RCC 7860 (cell line): ENCODE data around the gene CAPZA1.

Experiments
- DNase-seq: peaks from one replicate; pipeline ENCODE4 v3.0.0-alpha.2; 2015; ENCODE audit warnings: low spot score
- FAIRE-seq: peaks from 2 replicates; lab custom pipeline; 2012; peaks lifted over from hg19 to GRCh38; lab: Jason Lieb, UNC

The CAPZA1 gene

GRCh38 chr1:112698366-112699310, 79.0 kb downstream of the CAPZA1 start:
- DNase-seq, result no peak
- FAIRE-seq, result no peak

- no peak for FAIRE-seq
- DNase-seq, result no peak
These were observed 80.0 kb downstream of the CAPZA1 start for GRCh38 chr1:112699425-112700144.

- FAIRE-seq, result peak; percentile 69
These were observed 80.9 kb downstream of the CAPZA1 start for GRCh38 chr1:112700290-112701226.

GRCh38 chr1:112701227-112702066, 81.8 kb downstream of the CAPZA1 start:
- FAIRE-seq (no peak), DNase-seq (no peak)

More at GRCh38 chr1:112700290-112701226, 80.9 kb downstream of the CAPZA1 start:
- peak; percentile 95 for DNase-seq

GRCh38 chr1:112702067-112702395, 82.4 kb downstream of the CAPZA1 start:
- FAIRE-seq (no peak), DNase-seq (no peak)

GRCh38 chr1:112702420-112703261, 83.0 kb downstream of the CAPZA1 start:
- no peak for DNase-seq
- no peak for FAIRE-seq

GRCh38 chr1:112703706-112704105, 84.1 kb downstream of the CAPZA1 start:
- FAIRE-seq, result no peak
- no peak for DNase-seq

GRCh38 chr1:112704391-112704933, 84.8 kb downstream of the CAPZA1 start:
- FAIRE-seq (no peak), DNase-seq (no peak)

GRCh38 chr1:112704934-112705627, 85.4 kb downstream of the CAPZA1 start:
- DNase-seq (peak; percentile 98), FAIRE-seq (peak; percentile 89)

- DNase-seq (peak; percentile 41), FAIRE-seq (no peak)
These were observed 87.0 kb downstream of the CAPZA1 start, which contains the start of gene RHOC for GRCh38 chr1:112706505-112707220. RHOC (minus strand) TSS chr1:112707127; CDS start chr1:112703799, 3,328 bp downstream.

GRCh38 chr1:112707221-112708001, 87.8 kb downstream of the CAPZA1 start:
- FAIRE-seq, result no peak
- peak; percentile 73 for DNase-seq

- FAIRE-seq, result no peak
- no peak for DNase-seq
These were observed 88.4 kb downstream of the CAPZA1 start for GRCh38 chr1:112708002-112708448.

GRCh38 chr1:112708489-112708888, 88.9 kb downstream of the CAPZA1 start:
- FAIRE-seq (no peak), DNase-seq (no peak)

GRCh38 chr1:112710159-112710558, 90.5 kb downstream of the CAPZA1 start:
- DNase-seq (no peak), FAIRE-seq (no peak)

GRCh38 chr1:112710586-112710985, 91.0 kb downstream of the CAPZA1 start:
- DNase-seq (no peak), FAIRE-seq (no peak)

GRCh38 chr1:112711041-112711440, 91.4 kb downstream of the CAPZA1 start:
- DNase-seq (no peak), FAIRE-seq (no peak)

- FAIRE-seq, result no peak
- DNase-seq, result no peak
These were observed 92.0 kb downstream of the CAPZA1 start for GRCh38 chr1:112711670-112712069.
